H1 (cell line): ENCODE data around the gene SLC13A2. TPM values are rescaled to one million over a fixed set of nuclear protein-coding genes. Genes with fewer than 3 reads are reported as not detected.

ENCODE experiments used
- CTCF ChIA-PET: fragments of 300-600 bp; sonication (Branson Sonifier 250); formaldehyde crosslinking; loops from one replicate; lab custom pipeline; 2021; ENCODE audit not compliant: partially characterized antibody; lab: Charles Lee
- POLR2A ChIA-PET: fragments of 300-600 bp; sonication (Branson Sonifier 250); formaldehyde crosslinking; loops from one replicate; lab custom pipeline; 2021; ENCODE audit warnings: inconsistent platforms; ENCODE audit not compliant: partially characterized antibody; lab: Charles Lee
- DNase-seq, 2 experiments: peaks; one replicate each; pipeline versions ENCODE4 v3.0.0 to v3.0.0-alpha.2; 2010 to 2022; ENCODE audit warnings: low spot score in 2 of 2, low read depth in 1 of 2, mixed read lengths in 1 of 2
- FAIRE-seq: peaks from 2 replicates; lab custom pipeline; 2011; peaks lifted over from hg19 to GRCh38; lab: Jason Lieb, UNC
- H2AFZ ChIP-seq: 2 replicates; pipeline ENCODE4 v1.8.1; 2012; ENCODE audit warnings: low read length, inconsistent platforms
- H2AK5ac ChIP-seq: 2 replicates; pipeline ENCODE4 v1.6.1; 2013; ENCODE audit warnings: low read depth, low read length
- H2BK120ac ChIP-seq: replicated peaks from 2 replicates; pipeline ENCODE3; 2013; ENCODE audit warnings: low read depth, low read length, inconsistent platforms
- H2BK12ac ChIP-seq: 2 replicates; pipeline ENCODE4 v1.6.1; 2013; ENCODE audit warnings: low read depth, low read length
- H2BK15ac ChIP-seq: 2 replicates; pipeline ENCODE4 v1.6.1; 2013; ENCODE audit warnings: low read length
- H2BK20ac ChIP-seq: 2 replicates; pipeline ENCODE4 v1.6.1; 2013; ENCODE audit warnings: low read length
- H2BK5ac ChIP-seq: 2 replicates; pipeline ENCODE4 v1.6.1; 2013; ENCODE audit warnings: low read depth, low read length
- H3K14ac ChIP-seq: 2 replicates; pipeline ENCODE4 v1.6.1; 2013; ENCODE audit warnings: inconsistent platforms; ENCODE audit not compliant: insufficient read length
- H3K18ac ChIP-seq: 2 replicates; pipeline ENCODE4 v1.6.1; 2013; ENCODE audit warnings: low read length; ENCODE audit errors: extremely low read depth
- H3K23ac ChIP-seq: 2 replicates; pipeline ENCODE4 v1.6.1; 2013; ENCODE audit warnings: inconsistent platforms; ENCODE audit not compliant: insufficient read length
- H3K23me2 ChIP-seq: 2 replicates; pipeline ENCODE4 v1.6.1; 2013; ENCODE audit warnings: low read depth, low read length
- H3K27ac ChIP-seq: 2 replicates; pipeline ENCODE4 v1.6.1; 2011; ENCODE audit warnings: low read depth, low read length, inconsistent platforms
- H3K27me3 ChIP-seq, 4 experiments: replicated peaks in 1 of 4; 1 replicate in 1 of 4; 2 replicates in 3 of 4; pipeline versions ENCODE4 v1.6.1 to v1.8.1; 2011 to 2013; ENCODE audit warnings: low read length in 3 of 4, mild to moderate bottlenecking in 3 of 4, inconsistent platforms in 2 of 4, mixed read lengths in 2 of 4, moderate library complexity in 1 of 4; ENCODE audit not compliant: control insufficient read depth in 3 of 4, insufficient read depth in 3 of 4; ENCODE audit errors: extremely low read depth in 1 of 4
- H3K36me3 ChIP-seq, 4 experiments: 2 replicates each; pipeline versions ENCODE4 v1.6.1 to v1.8.1; 2011 to 2013; ENCODE audit warnings: mild to moderate bottlenecking in 4 of 4, low read length in 3 of 4, moderate library complexity in 2 of 4, control low read depth in 1 of 4, inconsistent platforms in 1 of 4; ENCODE audit not compliant: insufficient read depth in 4 of 4, control insufficient read depth in 2 of 4
- H3K4ac ChIP-seq: replicated peaks from 2 replicates; pipeline ENCODE3; 2013; ENCODE audit warnings: low read length, low read depth, mixed read lengths, inconsistent platforms; ENCODE audit not compliant: insufficient read length
- H3K4me1 ChIP-seq, 4 experiments: replicated peaks in 1 of 4; 1 replicate in 1 of 4; 2 replicates in 3 of 4; pipeline versions ENCODE4 v1.6.1 to v1.8.1; 2011 to 2013; ENCODE audit warnings: low read length in 3 of 4, inconsistent platforms in 2 of 4, mixed read lengths in 1 of 4; ENCODE audit not compliant: insufficient read depth in 4 of 4, control insufficient read depth in 3 of 4
- H3K4me2 ChIP-seq, 2 experiments: 2 replicates each; pipeline versions ENCODE4 v1.6.1 to v1.8.1; 2011 to 2013; ENCODE audit warnings: low read depth in 2 of 2, low read length in 2 of 2, control low read depth in 1 of 2, inconsistent platforms in 1 of 2, mild to moderate bottlenecking in 1 of 2; ENCODE audit not compliant: insufficient read depth in 1 of 2
- H3K4me3 ChIP-seq, 4 experiments: fragments of 200-600, 300-600 bp in 1 of 4; sonication (generic), shearing (Covaris generic), sonication (Bioruptor Twin) in 1 of 4; 2 replicates each; pipeline versions ENCODE4 v1.5.1 to v1.8.1; 2011 to 2016; ENCODE audit warnings: low read length in 4 of 4, low read depth in 3 of 4, control low read depth in 2 of 4, inconsistent platforms in 2 of 4, mild to moderate bottlenecking in 2 of 4, mixed read lengths in 1 of 4, moderate library complexity in 1 of 4; ENCODE audit not compliant: insufficient read depth in 2 of 4; ENCODE audit errors: extremely low read depth in 1 of 4
- H3K56ac ChIP-seq: replicated peaks from 2 replicates; pipeline ENCODE3; 2013; ENCODE audit warnings: low read depth, mild to moderate bottlenecking, mixed read lengths, low read length, inconsistent platforms; ENCODE audit not compliant: insufficient read length
- H3K79me1 ChIP-seq: 2 replicates; pipeline ENCODE4 v1.6.1; 2013; ENCODE audit warnings: low read depth, low read length, control low read depth
- H3K79me2 ChIP-seq, 2 experiments: 2 replicates each; pipeline versions ENCODE4 v1.6.1 to v1.8.1; 2012 to 2013; ENCODE audit warnings: low read length in 2 of 2, mild to moderate bottlenecking in 2 of 2, inconsistent platforms in 1 of 2; ENCODE audit not compliant: insufficient read depth in 2 of 2, control insufficient read depth in 1 of 2
- H3K9ac ChIP-seq, 4 experiments: replicated peaks in 1 of 4; 1 replicate in 1 of 4; 2 replicates in 3 of 4; pipeline versions ENCODE4 v1.6.1 to v1.8.1; 2011 to 2013; ENCODE audit warnings: low read depth in 3 of 4, low read length in 3 of 4, control low read depth in 2 of 4, mild to moderate bottlenecking in 2 of 4, moderate library complexity in 2 of 4, inconsistent platforms in 1 of 4; ENCODE audit errors: extremely low read depth in 1 of 4
- H3K9me3 ChIP-seq, 2 experiments: 2 replicates each; pipeline versions ENCODE4 v1.6.1 to v1.8.1; 2012 to 2013; ENCODE audit warnings: mild to moderate bottlenecking in 2 of 2, moderate library complexity in 2 of 2, control low read depth in 1 of 2, inconsistent platforms in 1 of 2, low read depth in 1 of 2, low read length in 1 of 2, mixed read lengths in 1 of 2; ENCODE audit not compliant: insufficient read depth in 2 of 2
- H4K20me1 ChIP-seq, 2 experiments: replicated peaks in 1 of 2; 2 replicates each; pipeline versions ENCODE3 to v1.8.1; 2011 to 2013; ENCODE audit warnings: inconsistent platforms in 2 of 2, low read length in 2 of 2, mild to moderate bottlenecking in 1 of 2; ENCODE audit not compliant: insufficient read depth in 2 of 2, control insufficient read depth in 1 of 2
- H4K5ac ChIP-seq: 2 replicates; pipeline ENCODE4 v1.6.1; 2013; ENCODE audit warnings: low read length, low read depth, mixed read lengths, inconsistent platforms; ENCODE audit not compliant: insufficient read length
- H4K8ac ChIP-seq: 2 replicates; pipeline ENCODE4 v1.8.0; 2013; ENCODE audit warnings: mild to moderate bottlenecking, moderate library complexity, low read length, inconsistent platforms; ENCODE audit not compliant: insufficient read depth; ENCODE audit errors: extremely low read depth
- H4K91ac ChIP-seq: replicated peaks from 2 replicates; pipeline ENCODE3; 2013; ENCODE audit warnings: low read length, mixed read lengths, inconsistent platforms; ENCODE audit not compliant: insufficient read length
- ATF2 ChIP-seq: IDR thresholded peaks from 2 replicates; pipeline ENCODE4 v1.6.1; 2012; ENCODE audit warnings: low read length, inconsistent platforms
- FOSL1 ChIP-seq: IDR thresholded peaks from 2 replicates; pipeline ENCODE4 v1.6.1; 2011; ENCODE audit warnings: mild to moderate bottlenecking, low read depth, low read length, moderate library complexity; ENCODE audit not compliant: insufficient read depth
- whole genome bisulfite sequencing, 2 experiments: shearing (Covaris generic) in 1 of 2; methylation state at CpG; one replicate each; pipeline versions ENCODE4 v1.1.6 to v1.1.7; 2013 to 2015; ENCODE audit warnings: low lambda C conversion rate in 2 of 2, mixed read lengths in 2 of 2, inconsistent platforms in 1 of 2, low coverage in 1 of 2, missing lambda C conversion rate in 1 of 2; ENCODE audit not compliant: insufficient replicate concordance in 2 of 2, insufficient coverage in 1 of 2, insufficient read length in 1 of 2; ENCODE audit errors: extremely low coverage in 1 of 2, missing lambda C conversion rate in 1 of 2; 5-methylcytosine and 5-hydroxymethylcytosine counted together
- polyA plus RNA-seq, 7 experiments: library from polyadenylated mRNA; depleted of rRNA in 3 of 7; stranded (reverse) in 5 of 7; unstranded in 2 of 7; fragments of >200 nt in 5 of 7; fragments of 200-250 nt in 2 of 7; gene quantifications; 1 replicate in 5 of 7; 2 replicates in 1 of 7; 4 replicates in 1 of 7; pipeline versions ENCODE4 v1.2.1 to v1.2.3, GENCODE V29; 2011 to 2013; ENCODE audit warnings: missing spikeins in 2 of 7, mixed read lengths in 2 of 7
- total RNA-seq: library from RNA; stranded (reverse); fragmentation: NEBNext Ultra II Directional; extraction: Animal tissue kit (Norgen Biotek cat#: 25700); gene quantifications from 2 replicates; pipeline ENCODE4 v1.2.1, GENCODE V29; 2021

The SLC13A2 gene
- total and polyA plus RNA-seq, 2 of the 8 experiments (the other 6 are each of a cell fraction or from before 2014, with no cell fraction given), result not detected

- CTCF ChIA-PET, result interaction anchor here (0.7 to 18.4 kb wide), 20 partner anchors 10 to 923 kb away, joined by 3 to 547 read pairs (median 4); partner anchors contain the start of genes ALDOC, FOXN1, PIGS and VTN
- Histone ChIP-seq H3K4ac (no peak overlapping the region), H4K20me1 (peaks cover 2 to 12% of the 10 kb centered on the region in 2 experiments), H2BK15ac (no peak overlapping the region), H3K79me2 (peaks cover 0 to 10% of the 10 kb centered on the region in 2 experiments; a peak in 1 of 4 replicates), H2BK20ac (no peak overlapping the region), H3K79me1 (peaks cover 7% of the 10 kb centered on the region), H4K8ac (no peak overlapping the region), H3K9me3 (no peaks in the 10 kb centered on the region), H3K4me2 (no peak overlapping the region), H3K27me3 (no peaks in the 10 kb centered on the region; a peak in 1 of 7 replicates), H2AK5ac (no peak overlapping the region), H4K5ac (no peak overlapping the region), H3K56ac (no peak overlapping the region), H3K4me1 (peaks cover 0 to 12% (median 6%) of the 10 kb centered on the region in 4 experiments; a peak in 5 of 7 replicates), H2BK5ac (no peak overlapping the region), H3K4me3 (no peak overlapping the region), H3K36me3 (peaks cover 0 to 7% (median 2%) of the 10 kb centered on the region in 4 experiments; a peak in 3 of 8 replicates), H3K23me2 (peaks cover 5% of the 10 kb centered on the region; the same call in 1 of the 2 replicates), H2BK120ac (no peak overlapping the region), H3K14ac (no peak overlapping the region), H3K23ac (no peak overlapping the region), H3K27ac (no peak overlapping the region)
- FAIRE-seq, result no peak
- no peak for TF ChIP-seq FOSL1
- no peak for TF ChIP-seq ATF2
- TF ChIP-seq, all 59 proteins: peak for 0
- no peak overlapping the region for H3K18ac ChIP-seq
- no peak overlapping the region for H2BK12ac ChIP-seq
- WGBS, 2 experiments, result 85% methylated on average over 13 of the region's 14 CpGs; no CpG with 5 or more reads in 1 of the 2 experiments
- POLR2A ChIA-PET, result interaction anchor here (1.0 to 1.8 kb wide), 4 partner anchors 29 to 50 kb away, joined by 3 to 5 read pairs (median 4); partner anchors contain the start of genes ALDOC and FOXN1
- H2AFZ ChIP-seq, result no peak overlapping the region
- no peak overlapping the region for H3K9ac ChIP-seq
- no peak overlapping the region for H4K91ac ChIP-seq
- no peak for DNase-seq
Observed at GRCh38 chr17:28547096-28547622, 73.7 kb downstream of the SLC13A2 start.
